DMS153 treated with DMSO at 0.1 percent for 48 hours (cell line): ENCODE data around the gene LRRC8B.
"Not testable (repeated sequence)": the region's sequence is repeated elsewhere in the genome, so short reads cannot be mapped to it uniquely, and the experiment has no call there.

ENCODE experiments used
- DNase-seq: peaks from one replicate; lab custom pipeline; 2025; ENCODE audit not compliant: unreplicated experiment; lab: John Stamatoyannopoulos, UW

The LRRC8B gene

DNA sequence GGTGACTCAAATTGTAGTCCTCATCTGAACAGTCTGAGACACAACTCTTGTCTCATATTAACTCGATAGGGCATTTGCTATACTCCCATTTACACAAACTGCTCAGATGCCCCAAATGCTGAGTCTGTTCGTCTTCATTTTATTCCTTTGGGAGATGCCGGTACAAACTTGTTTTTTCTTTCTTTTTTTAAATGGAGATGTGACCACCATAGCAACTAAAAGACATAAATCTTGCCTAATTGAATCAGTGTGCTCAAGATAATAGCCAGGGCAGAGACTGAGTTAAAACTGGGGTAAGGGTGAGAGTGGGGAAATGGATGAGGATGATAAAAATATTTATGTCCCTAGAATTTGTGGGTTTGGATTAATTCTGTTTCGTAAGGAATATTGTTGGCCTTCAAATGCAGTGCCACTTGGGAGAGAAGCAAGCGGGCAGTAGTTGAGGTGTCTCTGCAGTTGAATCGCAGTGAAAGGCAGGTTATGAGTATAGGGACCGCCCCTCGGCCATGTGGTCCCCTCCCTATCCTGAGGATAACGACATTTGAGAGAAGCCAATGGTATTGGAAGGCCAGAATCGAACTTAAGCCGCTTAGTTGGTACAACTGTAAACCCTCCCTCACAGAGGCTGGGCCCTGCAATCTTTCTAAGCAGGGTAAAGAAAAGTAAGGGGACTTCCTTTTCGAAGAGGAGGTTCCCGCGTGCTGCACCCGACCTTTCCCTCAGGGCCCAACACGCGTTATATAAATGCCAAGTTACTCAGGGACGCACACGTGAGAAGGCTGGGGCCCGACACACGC, 859 bp upstream of the LRRC8B start:
- peak; percentile 71 for DNase-seq

DNA sequence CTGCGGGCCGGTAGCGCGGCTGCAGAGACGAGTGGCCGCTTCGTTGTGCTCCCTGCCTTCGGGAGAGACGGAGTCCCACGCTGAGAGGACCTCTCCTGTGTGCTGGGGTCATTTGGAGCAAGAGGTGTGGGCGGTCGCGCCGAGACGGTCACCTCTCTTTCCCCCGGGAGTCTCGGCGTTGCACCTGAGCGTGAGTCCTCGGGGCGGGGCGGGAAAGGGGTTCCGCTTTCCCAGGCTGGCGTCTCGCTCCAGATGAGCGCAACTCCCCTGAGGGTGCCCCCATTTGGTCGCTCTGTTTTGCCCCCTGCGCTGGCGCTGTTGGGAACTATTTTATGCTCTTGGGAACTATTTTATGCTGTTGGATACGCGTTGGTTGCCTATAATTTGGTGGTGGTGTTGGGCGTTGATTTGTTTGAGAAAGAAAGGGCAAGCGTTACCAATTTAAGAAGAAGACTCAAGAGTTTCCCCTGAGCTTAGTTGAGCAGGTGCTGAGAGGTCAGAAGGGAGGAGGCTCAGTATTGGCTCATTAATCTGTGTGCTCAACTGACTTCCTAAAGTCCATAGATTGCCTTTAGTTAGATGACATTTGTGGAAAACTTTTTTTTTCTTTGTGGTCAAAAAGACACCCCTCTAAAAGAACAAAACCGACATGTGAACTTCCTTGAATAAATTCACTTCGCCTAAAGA, 683 bp downstream of the LRRC8B start:
- DNase-seq: peak; percentile 60

DNA sequence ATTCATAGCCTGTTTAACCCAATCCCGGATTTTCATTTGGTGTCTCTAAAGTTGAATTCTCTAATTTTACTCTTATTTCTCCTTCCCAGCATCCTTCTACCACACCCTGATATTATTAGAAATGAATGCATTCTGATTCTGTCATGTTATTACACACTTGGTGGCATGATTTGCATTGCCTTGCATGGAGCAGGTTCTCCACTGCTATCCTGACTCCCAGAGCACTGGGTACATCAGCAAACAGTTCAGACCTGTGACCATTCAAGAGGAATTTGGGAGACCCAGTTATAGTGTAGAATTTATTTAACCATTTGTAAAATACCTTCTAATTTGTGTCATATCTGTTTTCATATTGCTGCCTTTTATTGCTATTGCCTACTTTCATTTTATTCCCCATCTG, 2.6 kb downstream of the LRRC8B start:
- DNase-seq: no peak

DNA sequence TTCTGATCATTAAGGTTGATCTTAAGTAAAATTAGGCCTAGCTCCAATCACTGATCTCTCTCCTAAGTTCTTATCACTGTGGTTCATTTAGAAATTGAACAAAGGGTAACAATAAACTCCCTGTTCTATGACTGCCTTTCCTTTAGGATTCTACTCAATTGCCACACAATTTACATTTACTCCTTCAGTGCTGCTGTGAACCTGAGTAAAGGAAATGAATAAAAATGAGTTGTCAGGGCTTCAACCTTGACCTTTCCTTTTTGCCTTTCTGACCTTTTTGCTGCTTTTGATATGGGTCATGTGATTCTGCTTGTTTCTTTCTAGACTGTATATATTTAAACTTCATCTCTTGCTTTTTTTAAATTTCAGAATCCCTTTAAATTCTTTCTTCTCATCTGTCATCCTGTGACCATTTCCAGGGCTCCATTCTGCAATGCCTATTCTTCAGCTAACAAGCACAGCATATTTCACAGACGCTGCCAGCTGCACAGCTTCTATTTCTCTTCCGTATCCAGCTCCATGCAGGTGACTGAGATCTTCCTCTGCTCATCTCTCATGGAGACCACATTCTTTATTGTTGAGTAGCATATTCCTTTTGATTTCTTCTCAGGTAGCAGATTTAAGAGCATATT, 3.2 kb downstream of the LRRC8B start:
- no peak for DNase-seq

DNA sequence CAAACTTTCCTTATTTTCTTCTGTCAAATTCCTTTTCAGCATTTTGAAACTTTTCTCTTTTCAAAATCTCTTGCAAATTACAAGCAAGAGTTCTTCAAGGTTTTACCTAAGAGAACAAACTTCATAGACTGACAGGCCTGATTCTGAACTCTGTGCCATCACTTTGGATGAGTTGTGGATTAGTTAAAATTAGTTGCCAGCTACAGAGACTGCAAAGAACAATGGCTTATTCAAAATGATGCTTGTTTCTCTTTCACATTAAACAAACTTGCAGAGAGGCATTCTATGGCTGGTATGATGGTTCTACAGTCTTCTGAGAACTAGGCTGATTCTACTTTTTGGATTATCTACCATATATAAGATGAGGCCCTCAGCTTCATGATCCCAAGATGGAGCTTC, 3.8 kb downstream of the LRRC8B start:
- no peak for DNase-seq

DNA sequence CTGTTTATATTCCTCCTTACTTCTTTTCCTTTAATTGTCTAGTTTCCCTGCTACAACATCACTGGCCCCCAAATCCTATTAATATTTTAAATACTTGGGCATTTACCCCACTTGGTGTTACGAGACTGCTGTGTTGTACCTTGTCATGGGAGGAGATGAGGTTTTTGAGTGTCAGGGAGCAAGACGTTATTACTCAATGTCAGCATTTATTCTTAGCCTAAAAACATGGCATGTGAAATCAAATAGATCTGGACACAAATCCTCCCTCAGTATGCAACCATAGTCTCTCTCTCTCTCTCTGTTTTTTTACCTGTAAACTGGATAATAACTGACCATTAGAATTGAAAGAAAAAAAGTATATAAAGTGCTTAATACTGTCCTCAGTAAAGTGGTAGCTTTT, 4.6 kb downstream of the LRRC8B start:
- no peak for DNase-seq

DNA sequence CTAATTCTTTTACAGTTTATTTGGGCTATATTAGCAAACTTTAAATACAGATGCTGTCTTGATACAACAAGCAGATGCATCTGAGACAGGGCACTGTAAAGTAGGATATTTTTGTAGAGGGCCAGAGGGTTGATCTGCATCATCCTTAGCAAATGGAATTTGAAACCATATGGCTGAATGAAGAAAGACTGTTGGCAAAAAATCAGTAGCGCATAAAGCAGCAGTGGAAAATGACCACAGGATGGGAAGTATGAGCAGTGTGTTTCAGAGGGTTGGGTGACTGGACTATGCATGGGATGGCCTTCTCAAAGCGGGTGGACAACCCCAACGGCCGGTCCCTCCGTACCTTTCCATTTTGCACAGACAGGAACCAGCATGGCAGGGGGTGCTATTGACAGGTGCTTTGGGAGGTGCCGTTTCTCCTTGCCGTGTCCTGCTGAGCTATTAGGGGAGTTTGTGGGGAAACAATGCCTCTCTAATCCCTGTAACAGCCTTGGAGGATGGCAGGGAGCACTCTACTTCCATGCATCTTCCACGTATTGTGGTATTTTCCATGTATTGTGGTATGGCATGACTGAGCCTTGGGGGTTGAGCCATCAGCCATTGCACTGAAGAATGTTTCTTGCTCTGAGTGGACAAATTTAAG, 5.9 kb downstream of the LRRC8B start:
- DNase-seq: no peak

DNA sequence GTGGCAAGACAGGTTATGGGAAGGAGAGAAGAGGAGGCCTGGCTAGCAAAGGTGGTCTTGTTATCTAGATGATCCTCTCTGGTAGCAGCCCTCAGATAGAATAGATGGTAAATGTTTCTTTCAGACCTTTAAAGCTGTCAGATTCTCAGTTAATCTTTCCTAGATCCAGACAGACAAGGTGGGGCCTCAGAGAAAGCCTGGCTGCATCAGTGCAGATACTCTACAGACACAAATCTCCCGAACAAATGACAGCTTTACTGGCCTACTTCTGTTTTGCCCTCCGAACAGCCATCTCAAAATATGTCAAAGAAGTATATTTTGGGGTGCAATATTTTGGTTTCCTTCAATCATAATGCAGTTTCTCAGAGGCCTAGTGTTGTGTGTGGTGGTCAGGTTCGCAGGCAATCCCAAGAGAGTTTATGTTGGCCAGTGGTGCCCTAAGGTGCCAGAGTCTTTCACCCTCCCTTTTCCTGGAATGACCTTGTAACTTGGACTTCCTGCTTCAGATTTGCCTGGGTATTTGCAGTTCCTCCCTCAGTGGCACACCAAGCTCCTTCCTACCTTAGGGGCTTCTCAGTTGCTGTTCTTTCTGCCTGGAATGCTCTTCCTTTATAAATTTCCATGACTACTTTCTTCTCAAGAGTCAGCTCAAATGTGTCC, 7.0 kb downstream of the LRRC8B start:
- DNase-seq: no peak

DNA sequence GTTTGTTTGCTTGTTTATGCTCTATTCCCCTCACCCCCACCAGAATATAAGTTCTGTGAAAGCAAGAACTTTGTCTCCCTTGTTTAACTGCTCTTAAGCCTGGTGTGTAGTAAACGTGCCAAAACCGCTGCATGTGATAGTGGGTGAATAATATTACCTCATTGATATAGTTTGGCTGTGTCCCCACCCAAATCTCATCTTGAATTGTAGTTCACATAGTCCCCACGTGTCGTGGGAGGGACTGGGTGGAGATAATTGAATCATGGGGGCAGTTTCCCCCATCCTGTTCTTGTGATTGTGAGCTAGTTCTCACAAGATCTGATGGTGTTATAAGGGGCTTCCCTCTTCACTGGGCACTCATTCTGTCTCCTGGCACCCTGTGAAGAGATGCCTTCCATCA, 7.6 kb downstream of the LRRC8B start:
- DNase-seq: no peak

DNA sequence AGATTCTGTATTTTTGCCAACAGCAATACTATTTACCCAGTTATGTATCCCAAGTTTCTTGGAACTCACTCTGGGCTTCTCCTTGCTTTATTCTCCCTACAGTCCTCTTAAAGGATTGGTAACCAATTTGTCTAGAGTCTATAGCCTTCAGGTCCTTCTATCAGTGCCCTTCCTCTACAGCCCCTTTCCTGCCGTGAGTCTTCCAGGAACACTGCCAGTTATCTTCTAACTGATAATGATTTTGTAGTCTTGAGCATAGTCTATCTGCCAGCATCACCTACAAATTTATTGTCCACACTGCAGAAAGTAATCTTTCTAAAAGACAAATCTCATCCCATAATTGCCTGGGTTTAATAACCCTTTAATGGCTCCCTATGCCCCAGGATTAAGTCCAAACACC, 8.2 kb downstream of the LRRC8B start:
- DNase-seq: no peak

DNA sequence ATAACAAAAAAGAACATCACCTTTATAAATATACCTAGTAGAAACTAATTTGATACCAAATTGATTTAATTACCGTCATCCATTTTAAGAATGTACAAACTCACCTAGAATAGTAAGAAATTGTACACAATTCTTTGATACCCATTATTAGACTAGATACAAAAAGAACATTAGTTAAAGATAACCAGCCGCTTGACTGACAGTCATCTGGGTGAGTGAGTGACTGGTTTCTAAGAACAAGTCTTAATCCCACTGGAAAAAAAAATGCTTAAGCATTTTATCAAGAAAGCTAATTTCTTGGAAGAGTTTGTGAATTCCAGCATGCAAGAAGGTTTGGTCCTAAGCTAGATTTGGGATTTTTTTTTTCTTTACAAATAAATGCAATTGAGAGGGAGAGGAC, 10.9 kb downstream of the LRRC8B start:
- no peak for DNase-seq

DNA sequence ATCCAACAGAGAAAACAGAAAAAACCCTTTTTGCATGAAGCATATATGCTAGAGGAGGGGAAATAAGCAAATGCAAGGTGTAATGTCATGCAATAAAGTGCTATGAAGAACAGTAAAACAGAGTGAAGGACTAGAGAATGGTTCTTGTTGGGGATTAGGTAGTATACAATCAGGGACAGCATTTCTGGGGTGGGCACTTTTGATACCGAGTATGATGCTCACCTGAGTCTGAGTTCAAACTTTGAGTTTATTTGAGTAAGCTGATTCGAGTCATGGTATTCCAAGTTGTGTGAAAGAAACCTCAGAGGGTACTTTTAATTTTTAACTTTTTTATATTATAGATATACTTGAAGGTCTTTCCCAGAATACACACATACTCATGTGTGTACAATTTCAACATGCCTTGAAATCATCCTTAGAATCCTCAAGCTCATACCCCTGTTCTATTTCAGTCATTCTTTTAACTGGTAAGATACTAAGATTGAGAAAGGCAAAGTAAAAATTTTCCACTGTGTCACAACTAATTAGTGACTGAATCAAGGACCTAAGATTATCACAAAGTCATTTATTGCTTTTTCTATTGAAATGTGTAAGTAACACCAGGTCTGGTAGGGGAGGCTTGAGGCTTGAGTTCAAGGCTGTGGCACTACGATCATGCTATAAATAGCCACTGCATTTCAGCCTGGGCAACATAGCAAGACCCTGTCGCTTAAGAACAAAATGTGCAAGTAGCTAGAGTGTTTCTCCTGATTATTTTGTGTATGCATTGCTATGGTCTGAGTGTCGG, 12.1 kb downstream of the LRRC8B start:
- DNase-seq: no peak

DNA sequence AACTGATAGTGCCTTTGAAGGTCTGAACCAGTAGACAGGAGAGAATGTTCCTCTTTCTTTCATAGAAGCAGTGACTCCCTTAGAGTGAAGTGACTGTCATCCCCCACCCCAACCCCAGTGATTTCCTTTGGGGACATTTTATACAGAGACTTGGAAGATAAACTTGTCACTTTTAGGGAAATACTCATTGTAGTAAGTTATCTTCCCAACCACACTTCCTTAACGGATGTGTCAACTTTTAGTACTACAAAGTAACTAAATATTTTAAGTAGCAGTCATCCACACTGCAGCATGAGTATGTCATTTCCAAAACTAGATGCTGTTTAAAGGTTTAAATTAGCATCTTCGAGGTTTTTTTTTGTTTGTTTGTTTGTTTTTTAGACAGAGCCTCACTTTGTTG, 13.7 kb downstream of the LRRC8B start:
- no peak for DNase-seq

DNA sequence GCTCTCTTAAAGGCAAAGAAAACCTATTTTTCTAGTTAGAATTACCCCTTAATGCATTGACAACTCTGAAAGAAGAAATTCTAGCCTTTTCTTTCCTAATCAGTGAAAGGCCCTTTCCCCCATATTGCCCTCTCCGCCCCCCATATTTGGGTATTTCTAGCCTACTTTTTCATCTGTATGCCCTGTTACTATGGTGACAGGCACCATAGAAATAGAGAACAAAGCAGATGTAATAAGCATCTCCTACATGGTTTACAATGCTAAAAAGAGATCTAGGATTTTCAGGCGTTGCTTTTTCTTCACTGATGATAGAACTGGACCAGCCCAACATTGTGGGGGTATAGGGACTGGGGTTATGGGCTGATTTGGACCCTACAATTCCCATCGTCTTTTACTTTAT, 14.5 kb downstream of the LRRC8B start:
- no peak for DNase-seq

DNA sequence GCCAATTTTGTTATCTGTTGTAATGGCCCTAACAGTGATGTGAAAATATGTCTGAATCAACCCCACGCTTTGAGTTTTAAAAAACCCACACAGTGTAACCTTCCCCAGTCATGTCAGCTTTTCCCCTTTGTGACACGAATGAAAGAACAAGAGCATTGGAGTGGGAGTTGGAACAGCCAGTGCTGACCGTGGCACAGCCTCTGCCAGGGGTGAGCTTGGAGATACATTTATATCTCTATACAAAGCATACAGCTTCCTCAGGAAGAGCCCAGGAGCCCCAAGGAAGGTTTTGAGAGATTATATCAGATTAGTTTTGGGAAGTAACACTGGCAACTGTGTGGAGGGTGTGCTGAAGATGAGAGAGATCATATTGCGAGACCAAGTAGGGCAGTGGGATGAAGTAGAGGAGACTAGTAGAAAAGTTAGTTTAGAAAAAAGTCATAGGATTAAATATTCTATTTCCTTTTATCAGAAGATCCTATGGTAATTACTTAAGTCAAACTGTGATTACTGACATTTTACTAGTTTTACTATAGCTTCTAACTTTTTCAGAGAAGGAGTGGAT, 15.9 kb downstream of the LRRC8B start:
- no peak for DNase-seq

DNA sequence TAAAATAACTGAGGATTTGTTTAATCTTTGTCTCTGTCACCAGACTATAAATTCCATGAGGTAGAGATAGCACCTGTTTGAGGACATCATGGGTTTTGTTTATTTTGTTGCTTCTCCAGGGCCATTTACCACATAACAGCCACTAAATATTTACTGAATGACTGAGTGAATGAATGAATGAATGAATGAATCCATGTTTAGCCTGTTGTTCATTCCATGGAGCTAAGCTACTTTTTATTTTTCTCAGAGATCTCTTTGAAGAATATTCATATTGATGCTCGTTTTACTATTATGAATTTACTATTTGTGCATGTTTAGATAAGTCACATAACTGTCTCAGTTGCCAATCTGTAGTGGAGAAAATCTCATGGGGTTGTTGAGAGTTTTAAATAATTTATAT, 17.7 kb downstream of the LRRC8B start:
- DNase-seq: no peak

DNA sequence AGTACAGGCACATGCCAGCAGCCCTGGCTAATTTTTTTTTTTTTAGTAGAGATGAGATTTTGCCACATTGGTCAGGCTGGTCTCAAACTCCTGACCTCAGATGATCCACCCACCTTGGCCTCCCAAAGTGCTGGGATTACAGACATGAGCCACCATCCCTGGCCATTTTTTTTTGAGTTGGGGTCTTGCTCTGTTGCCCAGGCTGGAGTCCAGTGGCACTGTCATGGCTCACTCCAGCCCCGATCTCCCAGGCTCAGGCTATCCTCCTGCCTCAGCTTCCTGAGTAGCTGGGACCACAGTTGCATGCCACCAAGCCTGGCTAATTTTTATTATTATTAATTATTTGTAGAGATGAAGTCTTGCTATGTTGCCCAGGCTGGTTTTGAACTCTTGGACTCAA, 19.0 kb downstream of the LRRC8B start:
- DNase-seq: not testable (repeated sequence)

DNA sequence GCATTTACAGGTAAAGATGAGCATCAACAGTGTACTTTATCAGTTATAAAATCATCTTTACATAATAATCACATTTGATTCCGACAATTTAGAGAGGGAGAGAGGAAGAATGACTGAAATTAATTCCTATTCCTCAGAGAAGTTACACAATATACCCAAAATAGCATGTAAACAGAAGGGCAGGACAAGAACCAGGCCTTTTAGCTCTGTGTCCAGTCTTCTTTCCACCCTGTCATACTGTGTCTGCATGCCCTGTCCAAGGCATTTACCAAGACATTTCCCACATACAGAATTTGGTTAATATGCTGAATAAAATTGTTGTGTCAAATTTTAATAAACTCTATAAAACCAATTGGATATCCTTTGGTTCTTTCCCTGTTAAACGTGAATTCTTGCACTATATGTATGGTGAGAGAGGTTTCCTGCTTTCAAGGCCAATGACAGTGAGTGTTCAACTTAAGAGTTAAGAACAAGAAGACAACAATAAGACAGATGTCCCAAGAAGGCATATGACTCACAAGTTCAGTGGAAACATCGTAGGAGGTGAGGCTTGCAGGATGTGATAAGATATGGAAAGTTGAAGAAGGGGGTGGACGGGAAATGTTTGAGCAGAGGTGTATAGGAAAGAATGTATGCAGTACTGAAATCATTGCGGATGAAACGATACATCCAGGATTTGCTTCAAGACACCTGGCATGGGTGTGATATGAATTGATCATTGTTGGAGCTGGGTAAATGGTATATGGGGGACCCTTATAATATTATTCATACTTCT, 20.8 kb downstream of the LRRC8B start:
- no peak for DNase-seq

DNA sequence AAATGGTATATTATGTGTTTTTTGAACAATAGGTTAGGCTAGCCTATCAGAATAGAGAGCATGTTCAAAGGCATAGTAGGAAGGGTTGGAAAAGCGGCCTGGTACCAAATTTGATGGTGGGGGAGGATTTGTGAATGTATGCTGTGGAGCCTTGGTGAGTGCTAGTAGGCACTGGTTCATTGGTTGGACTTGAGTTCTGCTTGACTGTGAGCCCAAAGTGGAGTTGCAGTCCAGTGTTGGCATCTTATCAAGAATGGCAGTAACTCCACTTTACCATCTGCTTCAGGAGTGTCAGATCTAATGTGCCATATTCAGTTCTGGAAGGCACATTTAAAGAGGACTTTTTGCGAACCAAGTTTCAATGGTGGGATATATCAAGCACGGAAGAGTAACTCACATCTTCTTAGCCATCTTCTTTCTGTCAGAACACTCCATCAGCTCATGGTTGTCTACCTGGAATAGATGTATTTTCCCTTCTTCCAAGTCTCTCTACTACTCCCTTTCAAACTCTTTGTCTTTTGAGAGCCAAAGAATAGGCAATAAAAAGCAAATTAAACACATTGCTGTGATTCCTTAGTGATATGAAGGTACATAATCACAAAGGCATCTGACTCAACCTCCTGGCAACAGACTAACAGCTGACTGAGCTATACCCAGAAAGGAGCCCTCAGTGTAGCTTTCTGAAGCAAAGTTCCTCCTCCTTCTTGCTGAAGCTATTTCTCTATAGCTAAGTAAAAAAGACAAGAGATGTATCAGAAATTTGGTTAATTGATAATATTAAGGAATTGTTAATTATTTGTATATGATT, 21.7 kb downstream of the LRRC8B start:
- no peak for DNase-seq
